GM12873 (cell line): ENCODE results near the gene PAN3.

Experiments
- CTCF ChIP-seq: IDR thresholded peaks from 2 replicates; pipeline ENCODE4 v1.5.1; 2012; ENCODE audit warnings: low read depth, mild to moderate bottlenecking, moderate library complexity, low read length, control low read depth; ENCODE audit not compliant: insufficient read depth; ENCODE audit errors: missing control alignments

Gene PAN3

GRCh38 chr13:28251466-28251865, 113.1 kb downstream of the PAN3 start:
- TF ChIP-seq CTCF, result no peak

- TF ChIP-seq CTCF, result no peak
Measured at GRCh38 chr13:28252547-28252946, 114.2 kb downstream of the PAN3 start.

- TF ChIP-seq CTCF, result no peak
Measured at GRCh38 chr13:28257305-28257704, 119.0 kb downstream of the PAN3 start.

- no peak for TF ChIP-seq CTCF
Measured at GRCh38 chr13:28258417-28258816, 120.1 kb downstream of the PAN3 start.

DNA sequence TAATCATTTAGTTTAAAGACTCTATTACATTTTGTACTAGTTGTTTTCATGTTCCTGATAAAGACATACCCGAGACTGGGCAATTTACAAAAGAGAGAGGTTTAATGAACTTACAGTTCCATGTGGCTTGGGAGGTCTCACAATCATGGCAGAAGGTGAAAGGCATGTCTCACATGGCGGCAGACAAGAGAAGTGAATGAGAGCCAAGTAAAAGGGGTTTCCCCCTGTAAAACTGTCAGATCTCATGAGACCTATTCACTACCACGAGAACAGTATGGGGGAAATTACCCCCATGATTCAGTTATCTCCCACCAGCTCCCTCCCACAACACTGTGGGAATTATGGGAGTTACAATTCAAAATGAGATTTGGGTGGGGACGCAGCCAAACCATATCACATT, 129.2 kb downstream of the PAN3 start:
- TF ChIP-seq CTCF, result no peak

DNA sequence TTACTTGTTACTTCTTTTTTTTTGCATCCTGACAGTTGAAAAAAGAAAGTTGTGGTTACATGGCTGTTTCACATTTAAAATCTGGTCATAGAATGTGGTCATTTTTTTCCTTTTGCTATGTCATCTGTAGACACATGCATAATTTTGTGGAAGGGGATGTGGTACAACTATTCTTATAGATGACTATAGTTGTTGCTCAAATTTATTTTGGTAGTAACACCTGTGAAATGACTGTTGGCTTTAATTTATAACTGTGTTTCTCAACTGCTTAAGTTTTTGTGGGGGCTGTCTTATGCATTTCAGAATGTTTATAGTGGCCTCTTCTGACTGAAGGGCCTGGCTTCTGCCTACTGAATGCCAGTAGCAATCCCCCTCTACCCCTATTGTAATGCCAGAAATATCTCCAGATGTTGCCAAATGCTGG, 130.5 kb downstream of the PAN3 start:
- TF ChIP-seq CTCF, result no peak

GRCh38 chr13:28271056-28271840, 132.9 kb downstream of the PAN3 start:
- TF ChIP-seq CTCF, result no peak
